Prostate gland (tissue), 2 donors: Measurements from ENCODE around the gene LITAF. TPM values are rescaled to one million over a fixed set of nuclear protein-coding genes. Genes with fewer than 3 reads are reported as not detected.

Experiments used
- DNase-seq: peaks from one replicate; pipeline ENCODE4 v3.0.0-alpha.2; 2019; ENCODE audit warnings: low spot score
- H3K27ac ChIP-seq, 2 donors: fragments of 200-600 bp; sonication (generic); 2 replicates each; pipeline ENCODE4 v1.5.1; 2017 to 2019
- H3K27me3 ChIP-seq: fragments of 200-600 bp; sonication (generic); replicated peaks from 2 replicates; pipeline ENCODE4 v1.5.1; 2019; ENCODE audit not compliant: insufficient read depth
- H3K36me3 ChIP-seq, 2 donors: fragments of 200-600 bp; sonication (generic); 1 replicate in 1 of 2; 2 replicates in 1 of 2; pipeline versions ENCODE4 v1.5.1 to v1.8.1; 2017 to 2019
- H3K4me1 ChIP-seq: fragments of 200-600 bp; sonication (generic); replicated peaks from 2 replicates; pipeline ENCODE4 v1.5.1; 2019
- H3K4me3 ChIP-seq, 2 donors: fragments of 200-600 bp; sonication (generic); 2 replicates each; pipeline ENCODE4 v1.5.1; 2017 to 2019
- H3K9me3 ChIP-seq: fragments of 200-600 bp; sonication (generic); 2 replicates; pipeline ENCODE4 v1.5.1; 2017
- CTCF ChIP-seq, 4 experiments: fragments of 200-600 bp in 2 of 4; fragments of 450-650 bp in 2 of 4; sonication (generic) in 2 of 4; IDR thresholded peaks; 1 replicate in 3 of 4; 2 replicates in 1 of 4; pipeline ENCODE4 v1.5.1; 2016 to 2019; ENCODE audit warnings: antibody characterized with exemption in 4 of 4, mild to moderate bottlenecking in 2 of 4, moderate library complexity in 2 of 4
- POLR2A ChIP-seq: fragments of 450-650 bp; IDR thresholded peaks from one replicate; pipeline ENCODE4 v1.6.1; 2016; ENCODE audit warnings: antibody characterized with exemption, mild to moderate bottlenecking
- POLR2AphosphoS5 ChIP-seq: sonication (generic); formaldehyde crosslinking; IDR thresholded peaks from one replicate; pipeline ENCODE4 v1.6.1; 2017; ENCODE audit warnings: antibody characterized with exemption
- WGBS: methylation state at CpG from one replicate; pipeline ENCODE4 v1.1.5; 2018; 5-methylcytosine and 5-hydroxymethylcytosine counted together
- intact Hi-C: fragments of 100-400 bp; cut with DNase I; formaldehyde crosslinking; loops from one replicate; pipeline ENCODE4 v1.14.2; 2022
- total RNA-seq, 2 donors: library from RNA; depleted of rRNA; stranded (reverse); fragments of >200 nt; gene quantifications; one replicate each; pipeline ENCODE4 v1.1.0, GENCODE V29; 2016

The LITAF gene
- total RNA-seq, 2 donors from 2014 or later, result 92.5 to 137 TPM

- no peak overlapping the region for H3K4me3 ChIP-seq
- H3K9me3 ChIP-seq, result no peaks in the 10 kb centered on the region
- no peaks in the 10 kb centered on the region for H3K4me1 ChIP-seq
- no peak overlapping the region for H3K27ac ChIP-seq
- TF ChIP-seq POLR2AphosphoS5 (no peak), POLR2A (peak; percentile 21)
- DNase-seq, result no peak
- no peaks in the 10 kb centered on the region for H3K36me3 ChIP-seq
- H3K27me3 ChIP-seq, result no peaks in the 10 kb centered on the region
- intact Hi-C loops, result no loop called here
- WGBS, result 74% methylated on average over 22 of the region's 23 CpGs
Measured at GRCh38 chr16:11611871-11612664, 25.3 kb upstream of the LITAF start.

- Histone ChIP-seq H3K4me1 (no peaks in the 10 kb centered on the region), H3K4me3 (no peak overlapping the region), H3K36me3 (no peaks in the 10 kb centered on the region), H3K27ac (no peak overlapping the region), H3K27me3 (no peaks in the 10 kb centered on the region), H3K9me3 (no peaks in the 10 kb centered on the region)
- intact Hi-C loops, result no loop called here
- WGBS, result 59% methylated on average over 6 of the region's 6 CpGs
- DNase-seq, result no peak
- TF ChIP-seq POLR2AphosphoS5, result no peak
- TF ChIP-seq CTCF (IDR thresholded peaks at IDR 0.05), result no peak
- TF ChIP-seq POLR2A, result no peak
Measured at GRCh38 chr16:11610580-11610979, 23.9 kb upstream of the LITAF start.

- TF ChIP-seq POLR2A (no peak), POLR2AphosphoS5 (no peak), CTCF (IDR thresholded peaks at IDR 0.05) (no peak)
- DNase-seq, result no peak
- no peaks in the 10 kb centered on the region for H3K4me1 ChIP-seq
- intact Hi-C loops, result no loop called here
- WGBS, result 45% methylated on average over 9 of the region's 9 CpGs
- no peak overlapping the region for H3K4me3 ChIP-seq
- H3K27me3 ChIP-seq, result no peaks in the 10 kb centered on the region
- no peak overlapping the region for H3K27ac ChIP-seq
- no peaks in the 10 kb centered on the region for H3K36me3 ChIP-seq
- H3K9me3 ChIP-seq, result no peaks in the 10 kb centered on the region
Measured at GRCh38 chr16:11610121-11610505, 23.4 kb upstream of the LITAF start.

- H3K4me3 ChIP-seq, result no peak overlapping the region
- DNase-seq, result no peak
- intact Hi-C loops, result no loop called here
- H3K4me1 ChIP-seq, result no peaks in the 10 kb centered on the region
- H3K27ac ChIP-seq, result no peak overlapping the region
- no peaks in the 10 kb centered on the region for H3K27me3 ChIP-seq
- no peaks in the 10 kb centered on the region for H3K9me3 ChIP-seq
- H3K36me3 ChIP-seq, result no peaks in the 10 kb centered on the region
- TF ChIP-seq CTCF (IDR thresholded peaks at IDR 0.05) (no peak), POLR2A (no peak), POLR2AphosphoS5 (no peak)
- WGBS, result 47% methylated on average over 14 of the region's 14 CpGs
Measured at GRCh38 chr16:11609474-11610120, 22.9 kb upstream of the LITAF start.

GRCh38 chr16:11605891-11606290, 19.2 kb upstream of the LITAF start:
- Histone ChIP-seq H3K27me3 (no peaks in the 10 kb centered on the region), H3K27ac (no peak overlapping the region), H3K36me3 (no peaks in the 10 kb centered on the region), H3K4me1 (no peaks in the 10 kb centered on the region), H3K4me3 (no peak overlapping the region), H3K9me3 (no peaks in the 10 kb centered on the region)
- no peak for TF ChIP-seq POLR2AphosphoS5
- no peak for TF ChIP-seq CTCF (IDR thresholded peaks at IDR 0.05)
- no peak for TF ChIP-seq POLR2A
- intact Hi-C loops, result no loop called here
- DNase-seq, result no peak
- 96% methylated on average over 5 of the region's 5 CpGs for WGBS
